Activated CD4-positive, alpha-beta memory T cell treated with anti-CD3 and anti-CD28 coated beads for 36 hours (primary cell): ENCODE measurements around the gene TMEM245. TPM values are rescaled to one million over a fixed set of nuclear protein-coding genes. Genes with fewer than 3 reads are reported as not detected.
"Not testable (repeated sequence)": the region's sequence is repeated elsewhere in the genome, so short reads cannot be mapped to it uniquely, and the experiment has no call there.

Experiments used
- CTCF ChIA-PET: fragments of 350-600 bp; sonication (Branson Sonifier 250); formaldehyde crosslinking; loops from one replicate; lab custom pipeline; 2021; ENCODE audit warnings: antibody characterized with exemption, inconsistent platforms; lab: Charles Lee
- POLR2A ChIA-PET: fragments of 350-600 bp; sonication (Branson Sonifier 250); formaldehyde crosslinking; loops from one replicate; lab custom pipeline; 2021; ENCODE audit warnings: antibody characterized with exemption; lab: Charles Lee
- DNase-seq: peaks from one replicate; pipeline ENCODE4 v3.0.0-alpha.2; 2020
- H3K27ac Mint-ChIP-seq: one replicate; pipeline ENCODE4 v1.8.0; 2021; ENCODE audit warnings: mixed read lengths
- H3K27me3 Mint-ChIP-seq: one replicate; pipeline ENCODE4 v1.8.0; 2021; ENCODE audit warnings: mixed read lengths
- H3K36me3 Mint-ChIP-seq: one replicate; pipeline ENCODE4 v1.8.0; 2021; ENCODE audit warnings: mixed read lengths
- H3K4me1 Mint-ChIP-seq: one replicate; pipeline ENCODE4 v1.8.0; 2021; ENCODE audit warnings: low read depth, mixed read lengths
- H3K4me3 Mint-ChIP-seq: one replicate; pipeline ENCODE4 v1.8.0; 2021; ENCODE audit warnings: mild to moderate bottlenecking, mixed read lengths
- H3K9me3 Mint-ChIP-seq: one replicate; pipeline ENCODE4 v1.8.0; 2021; ENCODE audit warnings: mixed read lengths
- intact Hi-C: fragments of 100-400 bp; cut with micrococcal nuclease; formaldehyde crosslinking; loops from one replicate; pipeline ENCODE4 v1.15.1; 2023
- total RNA-seq, 2 experiments: library from RNA; stranded (reverse); gene quantifications; one replicate each; pipeline ENCODE4 v1.2.3, GENCODE V29; 2021

The TMEM245 gene
- total RNA-seq, 2 experiments from 2014 or later: 23.0 TPM

GRCh38 chr9:109082091-109082620 is 37.6 kb downstream of the TMEM245 start:
- POLR2A ChIA-PET: no interaction called here
- no peaks in the 10 kb centered on the region for H3K9me3 Mint-ChIP-seq
- CTCF ChIA-PET: interaction anchor here (0.7 kb wide), 2 partner anchors 131 to 1911 kb away, joined by 3 read pairs; no protein-coding TSS in a partner anchor
- H3K4me3 Mint-ChIP-seq: no peak overlapping the region
- no peak overlapping the region for H3K27ac Mint-ChIP-seq
- intact Hi-C loops: no loop called here
- peaks cover 46% of the 10 kb centered on the region for H3K36me3 Mint-ChIP-seq
- peaks cover 9% of the 10 kb centered on the region for H3K4me1 Mint-ChIP-seq
- no peak for DNase-seq
- no peaks in the 10 kb centered on the region for H3K27me3 Mint-ChIP-seq

GRCh38 chr9:109074236-109074889 is 45.4 kb downstream of the TMEM245 start:
- H3K27ac Mint-ChIP-seq: peak overlapping the region; percentile 29

GRCh38 chr9:109072821-109073435 is 46.8 kb downstream of the TMEM245 start:
- Mint-ChIP-seq H3K36me3 (peaks cover 22% of the 10 kb centered on the region), H3K27me3 (no peaks in the 10 kb centered on the region), H3K27ac (no peak overlapping the region), H3K4me3 (no peak overlapping the region), H3K4me1 (peaks cover 12% of the 10 kb centered on the region), H3K9me3 (no peaks in the 10 kb centered on the region)
- CTCF ChIA-PET: no interaction called here
- no peak for DNase-seq
- POLR2A ChIA-PET: interaction anchor here (0.6 to 0.8 kb wide), 2 partner anchors 19 to 24 kb away, joined by 4 to 6 read pairs; no protein-coding TSS in a partner anchor
- intact Hi-C loops: no loop called here

More at GRCh38 chr9:109074236-109074889, 45.4 kb downstream of the TMEM245 start:
- Mint-ChIP-seq H3K4me1 (peaks cover 12% of the 10 kb centered on the region), H3K4me3 (no peak overlapping the region), H3K9me3 (no peaks in the 10 kb centered on the region), H3K36me3 (peaks cover 35% of the 10 kb centered on the region), H3K27me3 (no peaks in the 10 kb centered on the region)
- CTCF ChIA-PET: no interaction called here
- intact Hi-C loops: no loop called here
- no peak for DNase-seq
- POLR2A ChIA-PET: no interaction called here

GRCh38 chr9:109072133-109072692 is 47.5 kb downstream of the TMEM245 start:
- peaks cover 23% of the 10 kb centered on the region for H3K36me3 Mint-ChIP-seq
- no peaks in the 10 kb centered on the region for H3K27me3 Mint-ChIP-seq
- DNase-seq: no peak
- ChIA-PET POLR2A (no interaction called here), CTCF (no interaction called here)
- no peak overlapping the region for H3K4me3 Mint-ChIP-seq
- no peak overlapping the region for H3K27ac Mint-ChIP-seq
- H3K4me1 Mint-ChIP-seq: peaks cover 12% of the 10 kb centered on the region
- no peaks in the 10 kb centered on the region for H3K9me3 Mint-ChIP-seq
- intact Hi-C loops: no loop called here

GRCh38 chr9:109068764-109069163 is 51.0 kb downstream of the TMEM245 start:
- CTCF ChIA-PET: no interaction called here
- Mint-ChIP-seq H3K27me3 (no peaks in the 10 kb centered on the region), H3K27ac (no peak overlapping the region), H3K9me3 (no peaks in the 10 kb centered on the region), H3K4me1 (peaks cover 6% of the 10 kb centered on the region), H3K4me3 (no peak overlapping the region), H3K36me3 (peaks cover 24% of the 10 kb centered on the region)
- intact Hi-C loops: no loop called here
- POLR2A ChIA-PET: no interaction called here
- DNase-seq: no peak

GRCh38 chr9:109064963-109065702 is 54.6 kb downstream of the TMEM245 start:
- DNase-seq: no peak
- H3K4me3 Mint-ChIP-seq: no peak overlapping the region
- CTCF ChIA-PET: no interaction called here
- POLR2A ChIA-PET: no interaction called here
- intact Hi-C loops: no loop called here
- no peaks in the 10 kb centered on the region for H3K9me3 Mint-ChIP-seq
- H3K27ac Mint-ChIP-seq: no peak overlapping the region
- H3K4me1 Mint-ChIP-seq: peaks cover 6% of the 10 kb centered on the region
- H3K36me3 Mint-ChIP-seq: peaks cover 19% of the 10 kb centered on the region
- no peaks in the 10 kb centered on the region for H3K27me3 Mint-ChIP-seq

GRCh38 chr9:109063760-109064159 is 56.0 kb downstream of the TMEM245 start:
- no peak for DNase-seq
- Mint-ChIP-seq H3K4me1 (peaks cover 6% of the 10 kb centered on the region), H3K27me3 (no peaks in the 10 kb centered on the region), H3K36me3 (peaks cover 23% of the 10 kb centered on the region), H3K4me3 (no peak overlapping the region), H3K9me3 (no peaks in the 10 kb centered on the region), H3K27ac (no peak overlapping the region)
- ChIA-PET CTCF (no interaction called here), POLR2A (no interaction called here)
- intact Hi-C loops: no loop called here

- Mint-ChIP-seq H3K9me3 (no peaks in the 10 kb centered on the region), H3K4me3 (no peak overlapping the region), H3K4me1 (peaks cover 6% of the 10 kb centered on the region), H3K36me3 (peaks cover 19% of the 10 kb centered on the region), H3K27me3 (no peaks in the 10 kb centered on the region), H3K27ac (no peak overlapping the region)
- intact Hi-C loops: no loop called here
- no peak for DNase-seq
- POLR2A ChIA-PET: no interaction called here
- CTCF ChIA-PET: interaction anchor here (0.6 kb wide), 1 partner anchor 212 kb away, joined by 4 read pairs; no protein-coding TSS in a partner anchor
Measured at GRCh38 chr9:109062543-109062942, 57.2 kb downstream of the TMEM245 start.

GRCh38 chr9:109060191-109060590 is 59.6 kb downstream of the TMEM245 start:
- DNase-seq: no peak
- intact Hi-C loops: no loop called here
- Mint-ChIP-seq H3K36me3 (peaks cover 26% of the 10 kb centered on the region), H3K4me1 (peaks cover 3% of the 10 kb centered on the region), H3K9me3 (no peaks in the 10 kb centered on the region), H3K27ac (no peak overlapping the region), H3K27me3 (no peaks in the 10 kb centered on the region), H3K4me3 (no peak overlapping the region)
- ChIA-PET POLR2A (no interaction called here), CTCF (no interaction called here)

GRCh38 chr9:109053121-109053520 is 66.6 kb downstream of the TMEM245 start:
- DNase-seq, H3K27me3 Mint-ChIP-seq, H3K4me1 Mint-ChIP-seq, H3K27ac Mint-ChIP-seq, POLR2A ChIA-PET, H3K4me3 Mint-ChIP-seq, intact Hi-C loops, H3K9me3 Mint-ChIP-seq: not testable (repeated sequence)
- peaks cover 50% of the 10 kb centered on the region for H3K36me3 Mint-ChIP-seq
- CTCF ChIA-PET: interaction anchor here (1.3 kb wide), 1 partner anchor 77 kb away, joined by 4 read pairs; no protein-coding TSS in a partner anchor

- intact Hi-C loops: no loop called here
- Mint-ChIP-seq H3K27ac (no peak overlapping the region), H3K36me3 (peaks cover 52% of the 10 kb centered on the region), H3K4me3 (no peak overlapping the region), H3K27me3 (no peaks in the 10 kb centered on the region), H3K4me1 (peaks cover under 1% of the 10 kb centered on the region), H3K9me3 (no peaks in the 10 kb centered on the region)
- CTCF ChIA-PET: interaction anchor here (1.3 kb wide), 1 partner anchor 78 kb away, joined by 4 read pairs; no protein-coding TSS in a partner anchor
- POLR2A ChIA-PET: no interaction called here
- no peak for DNase-seq
Measured at GRCh38 chr9:109052416-109052815, 67.3 kb downstream of the TMEM245 start.

GRCh38 chr9:109051733-109052132 is 68.0 kb downstream of the TMEM245 start:
- Mint-ChIP-seq H3K27ac (no peak overlapping the region), H3K27me3 (no peaks in the 10 kb centered on the region), H3K9me3 (no peaks in the 10 kb centered on the region), H3K4me1 (peaks cover 5% of the 10 kb centered on the region), H3K36me3 (peaks cover 52% of the 10 kb centered on the region), H3K4me3 (no peak overlapping the region)
- CTCF ChIA-PET: no interaction called here
- DNase-seq: no peak
- intact Hi-C loops: no loop called here
- POLR2A ChIA-PET: no interaction called here
